Measurements from ENCODE around the gene NFATC2.
A peak's percentile ranks its signal among the peaks of the same experiment; 100 is the strongest.

Gene NFATC2

DNA sequence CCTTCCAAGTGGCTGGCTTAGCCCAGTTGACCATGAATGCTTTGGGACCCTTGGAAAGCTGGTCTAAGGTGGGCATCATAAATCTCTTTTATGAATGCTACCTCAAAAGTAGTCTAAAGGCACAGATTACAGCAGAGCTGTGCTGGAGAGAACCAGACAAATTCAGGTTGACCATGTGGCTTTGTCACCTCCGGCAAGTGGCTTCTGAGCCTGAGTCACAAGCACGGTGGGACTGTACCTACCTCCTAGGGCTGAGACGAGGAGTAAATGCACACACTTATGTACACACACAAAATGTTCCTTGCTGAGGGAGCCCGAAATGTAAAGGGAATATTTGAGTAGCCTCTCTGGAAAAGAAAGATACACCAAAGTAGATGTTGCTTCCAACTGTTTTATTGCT lies 155.9 kb downstream of the NFATC2 start:
- DNase-seq = no peak

GRCh38 chr20:51385646-51386530 lies 156.6 kb downstream of the NFATC2 start:
- peak; percentile 20 for DNase-seq

DNA sequence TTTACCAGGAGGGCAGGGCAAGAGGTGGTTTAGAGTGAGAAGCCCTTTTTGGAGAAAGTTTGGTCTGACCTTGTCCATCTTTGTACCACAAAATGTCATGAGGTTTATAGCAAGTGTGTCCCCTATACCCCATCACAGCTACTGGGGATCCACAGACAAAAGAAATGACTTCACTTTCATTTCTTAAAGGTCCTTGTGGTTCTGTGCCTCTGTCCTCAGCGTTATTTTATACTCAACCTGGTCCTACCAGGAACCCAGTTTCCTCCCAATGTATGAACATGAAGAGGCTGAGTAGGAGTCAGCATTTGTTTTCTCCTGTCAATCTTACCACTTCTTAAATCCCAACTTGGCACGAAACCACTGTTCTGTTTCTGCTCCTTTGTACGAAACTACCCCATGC lies 157.6 kb downstream of the NFATC2 start:
- DNase-seq = no peak

DNA sequence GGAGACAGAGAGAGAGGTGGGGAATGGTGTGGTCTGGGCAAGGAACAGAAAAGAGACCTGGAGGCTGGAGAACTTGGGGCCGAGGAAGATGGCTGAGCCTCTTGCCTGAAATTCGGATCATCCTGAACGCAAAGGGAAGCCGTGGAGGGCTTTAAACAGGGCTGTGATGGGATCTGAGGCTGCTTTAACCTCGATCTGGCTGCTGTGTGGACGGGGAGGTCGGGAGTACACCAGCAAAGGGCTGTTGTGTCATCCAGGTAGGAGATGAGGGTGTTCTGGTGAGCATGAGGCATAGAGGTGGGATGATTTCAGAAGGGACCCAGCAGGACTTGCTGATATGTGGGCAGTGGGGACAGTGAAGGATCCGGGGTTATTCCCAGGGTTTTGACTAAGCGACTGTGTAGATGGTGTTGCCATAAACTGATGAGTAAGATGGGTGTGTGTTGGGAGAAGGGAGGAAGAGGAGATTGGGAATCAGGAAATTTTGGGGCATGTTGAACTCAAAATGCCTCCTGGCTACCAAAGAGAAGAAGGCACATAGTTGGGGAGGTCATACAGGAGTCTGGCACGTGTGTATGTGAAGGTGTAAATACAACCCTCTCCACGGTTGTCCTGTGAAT lies 158.5 kb downstream of the NFATC2 start:
- no peak for DNase-seq

DNA sequence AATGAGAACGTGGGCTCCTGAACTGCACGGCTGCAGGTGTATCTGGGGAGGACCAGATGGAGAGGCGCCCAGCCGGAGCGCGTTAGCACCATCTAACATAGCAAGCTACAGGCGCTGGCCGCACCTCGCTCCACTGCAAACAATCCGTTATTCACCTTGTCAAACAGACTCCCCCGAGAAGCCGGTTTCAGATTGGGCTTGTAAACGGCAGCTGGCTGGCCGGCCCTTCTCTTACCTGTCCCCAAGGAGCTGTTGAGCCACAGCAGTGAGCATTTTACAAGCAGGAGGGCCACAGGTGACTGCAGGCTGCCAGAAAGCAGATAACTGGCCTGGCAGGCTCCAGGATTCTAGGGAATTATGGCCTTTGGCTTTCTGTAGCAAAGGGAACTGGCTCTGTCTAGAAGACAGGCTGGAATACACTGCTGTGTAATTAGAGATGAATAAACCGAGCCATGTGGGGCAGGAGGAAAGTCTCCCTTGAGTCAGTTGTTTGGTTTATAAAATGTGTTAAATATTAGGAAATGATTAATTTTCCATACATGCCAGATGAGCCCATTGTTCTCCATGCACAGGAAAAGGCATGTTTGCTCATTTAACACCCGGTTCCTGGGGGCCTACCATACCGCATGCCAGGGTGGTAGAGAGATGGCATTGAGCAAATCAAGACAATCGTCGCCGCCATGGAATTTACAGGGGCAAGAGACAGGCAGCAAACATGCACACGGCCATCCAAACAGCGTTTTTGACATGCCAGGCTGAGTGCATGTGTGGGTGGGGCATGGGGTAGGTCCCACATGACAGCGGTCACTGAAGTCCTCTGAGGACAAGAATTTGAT lies 159.3 kb downstream of the NFATC2 start:
- no peak for DNase-seq

- no peak for DNase-seq
Observed at GRCh38 chr20:51382111-51382985, 160.2 kb downstream of the NFATC2 start.

GRCh38 chr20:51381557-51381956 lies 161.0 kb downstream of the NFATC2 start:
- no peak for DNase-seq

DNA sequence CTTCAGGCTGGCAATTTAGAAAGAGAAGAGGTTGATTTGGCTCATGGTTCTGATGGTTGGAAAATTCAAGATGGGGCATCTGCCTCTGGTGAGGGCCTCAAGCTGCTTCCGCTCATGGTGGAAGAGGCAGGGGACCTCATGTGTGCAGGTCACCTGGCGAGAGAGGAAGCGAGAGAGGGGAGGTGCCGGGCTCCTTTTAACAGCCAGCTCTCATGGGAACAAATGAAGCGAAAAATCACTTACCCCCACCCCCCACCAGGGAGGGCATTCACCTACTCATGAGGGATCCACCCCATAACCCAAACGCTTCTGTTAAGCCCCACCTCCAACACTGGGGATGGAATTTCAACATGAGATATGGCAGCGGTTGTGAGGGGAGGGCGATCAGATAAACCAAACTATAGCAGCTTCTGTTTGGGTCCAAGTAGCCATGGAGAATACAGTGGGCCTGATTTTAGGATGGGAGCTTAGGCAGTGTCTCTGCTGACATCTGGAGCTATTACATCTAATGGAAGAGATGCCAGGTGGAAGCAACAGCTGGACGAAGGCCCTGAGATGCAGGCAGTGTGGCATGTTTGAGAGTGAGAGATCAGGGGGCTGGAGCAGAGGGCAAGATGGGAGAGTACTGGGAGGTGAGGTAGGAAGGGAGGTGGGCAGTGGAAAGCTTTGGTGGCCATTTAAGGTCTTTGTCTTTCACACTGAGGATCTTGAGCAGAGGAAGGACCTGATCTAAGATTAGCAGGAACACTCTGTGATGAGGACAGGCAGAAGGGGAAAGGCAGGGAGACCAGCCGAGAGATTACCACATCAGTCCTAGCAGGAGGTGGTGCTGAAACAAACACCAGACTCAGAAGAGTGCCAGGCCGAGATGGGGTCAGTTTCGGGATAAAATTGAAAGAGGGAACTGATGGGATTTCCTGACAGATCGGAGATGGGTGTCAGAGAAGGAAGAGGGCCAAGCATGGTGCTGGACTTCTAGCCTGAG lies 161.8 kb downstream of the NFATC2 start:
- DNase-seq = no peak

DNA sequence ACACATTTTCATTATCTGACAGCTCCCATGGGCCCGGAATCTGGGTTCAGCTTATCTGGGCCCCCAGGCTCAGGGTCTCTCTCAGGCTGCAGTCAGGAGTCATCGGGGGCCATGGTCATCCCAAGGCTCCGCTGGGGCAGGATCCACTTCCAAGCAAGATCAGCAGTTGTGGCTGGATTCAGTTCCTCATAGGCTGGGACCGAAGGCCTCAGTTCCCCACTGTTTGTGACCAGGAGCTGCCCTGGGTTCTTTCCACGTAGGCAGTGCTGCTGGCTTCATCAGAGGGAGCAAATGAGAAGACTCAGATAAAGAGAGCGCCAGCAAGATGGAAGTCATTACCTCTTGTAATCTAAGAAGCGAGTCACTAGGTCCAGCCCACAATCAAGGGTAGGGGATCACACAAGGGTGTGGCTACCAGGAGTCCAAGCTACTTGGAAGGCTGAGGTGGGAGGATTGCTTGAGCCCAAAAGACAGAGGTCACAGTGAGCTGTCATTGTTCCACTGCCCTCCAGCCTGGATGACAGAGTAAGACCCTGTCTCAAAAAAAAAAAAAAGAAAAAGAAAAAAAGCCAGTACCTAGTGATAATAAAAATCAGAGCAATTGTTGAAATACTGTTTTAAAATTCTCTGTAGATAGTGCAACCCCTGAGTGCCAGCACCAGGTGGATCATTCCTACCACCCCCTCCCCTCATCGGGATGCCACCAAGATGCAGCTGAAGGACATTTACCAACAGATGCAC lies 162.7 kb downstream of the NFATC2 start:
- no peak for DNase-seq

DNA sequence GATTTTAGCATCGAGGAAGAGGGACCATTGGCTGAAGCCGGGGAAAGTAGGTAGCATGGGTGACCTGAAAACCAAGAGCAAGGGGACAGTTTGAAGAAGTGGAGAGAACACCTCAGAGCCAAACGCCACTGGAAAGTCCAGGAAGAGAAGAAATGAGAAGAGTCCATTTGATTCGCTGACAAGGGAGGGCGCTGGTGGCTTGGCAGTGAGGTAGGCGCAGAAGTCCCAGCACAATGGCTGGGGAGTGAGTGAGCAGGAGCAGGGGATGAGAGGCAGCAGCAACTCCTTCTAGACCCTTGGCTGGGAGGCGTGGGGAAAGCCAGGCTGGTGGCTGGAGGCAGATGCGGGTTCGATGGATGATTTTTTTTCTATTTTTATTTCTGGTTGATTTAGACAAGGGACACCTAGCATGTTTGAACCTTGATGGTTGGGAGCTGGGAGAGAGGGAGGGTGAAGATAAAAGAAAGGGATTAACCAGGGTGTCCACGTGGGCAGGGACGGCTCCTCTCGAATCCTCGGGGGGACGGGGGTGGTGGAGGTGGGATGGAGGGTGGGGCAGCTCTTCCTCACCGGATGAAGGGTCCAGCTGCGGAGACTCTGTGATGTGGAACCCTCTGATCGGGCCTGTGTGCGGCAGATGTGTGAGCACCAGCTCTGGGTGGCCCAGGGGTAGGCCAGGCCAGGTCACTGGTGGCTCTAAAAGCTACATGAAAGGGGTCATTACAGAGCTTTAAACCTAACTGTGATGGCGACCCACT lies 164.2 kb downstream of the NFATC2 start:
- DNase-seq = no peak

GRCh38 chr20:51377132-51377531 lies 165.4 kb downstream of the NFATC2 start:
- no peak for DNase-seq

- no peak for DNase-seq
Observed at GRCh38 chr20:51376111-51376510, 166.4 kb downstream of the NFATC2 start.

GRCh38 chr20:51375561-51375960 lies 167.0 kb downstream of the NFATC2 start:
- DNase-seq = no peak

GRCh38 chr20:51374961-51375360 lies 167.6 kb downstream of the NFATC2 start:
- no peak for DNase-seq

DNA sequence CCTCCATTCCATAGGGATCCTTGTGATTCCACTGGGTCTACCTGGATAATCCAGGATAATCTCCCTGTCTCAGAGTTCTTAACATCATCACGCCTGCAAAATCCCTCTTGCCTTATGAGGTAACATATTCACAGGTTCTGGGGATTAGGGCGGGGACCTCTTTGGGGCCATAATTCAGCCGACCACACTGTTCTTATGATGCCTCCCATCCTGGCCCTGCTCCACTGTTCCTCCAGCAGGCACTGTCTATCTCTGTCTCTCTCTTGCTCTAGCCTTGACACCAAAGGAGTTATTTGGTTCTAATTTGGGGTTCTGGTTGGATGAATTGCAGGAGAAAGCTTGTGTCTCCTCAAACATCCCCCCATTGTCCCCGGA lies 168.1 kb downstream of the NFATC2 start:
- no peak for DNase-seq

GRCh38 chr20:51373713-51374455 lies 168.6 kb downstream of the NFATC2 start:
- DNase-seq = no peak

DNA sequence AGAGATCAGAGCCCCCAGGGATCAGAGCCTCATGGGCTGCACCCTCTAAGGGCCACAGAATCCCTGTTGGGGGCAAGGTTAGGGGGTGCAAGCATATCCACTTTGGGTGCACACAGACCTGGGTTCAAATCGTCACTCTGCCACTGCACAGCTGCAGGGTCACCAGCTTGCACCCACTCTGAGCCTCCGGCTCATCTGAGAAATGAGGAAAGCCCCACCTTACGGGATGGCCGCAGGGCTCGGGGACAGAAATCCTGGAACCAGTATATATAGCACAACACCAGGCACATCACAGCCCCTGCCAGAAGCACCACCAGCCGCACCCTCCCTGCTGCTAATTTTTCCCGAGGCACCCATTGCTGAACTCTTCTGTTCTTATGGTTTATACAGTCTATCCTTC lies 169.6 kb downstream of the NFATC2 start:
- no peak for DNase-seq

GRCh38 chr20:51372176-51372803 lies 170.2 kb downstream of the NFATC2 start:
- peak; percentile 58 for DNase-seq

- no peak for DNase-seq
Observed at GRCh38 chr20:51371720-51372119, 170.8 kb downstream of the NFATC2 start.
